Measurements from ENCODE around the gene ZBTB11. TPM values are rescaled to one million over a fixed set of nuclear protein-coding genes. Genes with fewer than 3 reads are reported as not detected.
"Not testable (repeated sequence)": the region's sequence is repeated elsewhere in the genome, so short reads cannot be mapped to it uniquely, and the experiment has no call there.

Gene ZBTB11
- total RNA-seq, 4 donors from 2014 or later: 11.6 to 29.1 (median 21.5) TPM

DNA sequence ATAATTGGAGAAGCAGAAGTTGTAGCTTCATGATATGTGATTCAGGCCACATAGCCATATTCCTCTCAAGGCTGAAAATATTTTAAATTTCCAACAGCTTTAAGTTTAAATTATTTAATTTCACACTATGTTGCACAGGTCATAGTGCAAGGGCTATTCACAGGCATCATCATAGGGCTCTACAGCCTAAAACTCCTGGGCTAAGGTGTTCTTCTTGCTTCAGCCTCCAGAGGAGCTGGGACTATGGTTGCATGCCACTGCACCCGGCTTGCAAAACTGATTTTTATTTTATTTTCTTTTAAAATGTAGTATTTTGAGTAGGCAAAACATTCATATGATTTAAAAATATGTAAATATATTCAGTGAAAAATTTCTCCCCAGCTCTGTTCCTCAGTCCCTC, 41.5 kb upstream of the ZBTB11 start:
- in situ Hi-C loops (cut with MboI; ENCODE audit: low pct_ligation_motif_present in 1 of 4, low pct_unique_long_range_greater_than_20kb in 1 of 4, low sequenced_read_pairs in 3 of 4): no loop called here
- Histone ChIP-seq H3K4me1 (no peaks in the 10 kb centered on the region), H3K4me3 (no peak overlapping the region), H3K27ac (no peak overlapping the region), H3K27me3 (peaks cover 5% of the 10 kb centered on the region), H3K9me3 (no peaks in the 10 kb centered on the region), H3K36me3 (no peaks in the 10 kb centered on the region)
- no peak for DNase-seq
- no peak for TF ChIP-seq POLR2A (IDR thresholded peaks at IDR 0.05)
- TF ChIP-seq EP300 (IDR thresholded peaks at IDR 0.05; ENCODE audit: low read depth): no peak
- no peak for TF ChIP-seq POLR2AphosphoS5 (IDR thresholded peaks at IDR 0.05)
- TF ChIP-seq, protein P1, sequence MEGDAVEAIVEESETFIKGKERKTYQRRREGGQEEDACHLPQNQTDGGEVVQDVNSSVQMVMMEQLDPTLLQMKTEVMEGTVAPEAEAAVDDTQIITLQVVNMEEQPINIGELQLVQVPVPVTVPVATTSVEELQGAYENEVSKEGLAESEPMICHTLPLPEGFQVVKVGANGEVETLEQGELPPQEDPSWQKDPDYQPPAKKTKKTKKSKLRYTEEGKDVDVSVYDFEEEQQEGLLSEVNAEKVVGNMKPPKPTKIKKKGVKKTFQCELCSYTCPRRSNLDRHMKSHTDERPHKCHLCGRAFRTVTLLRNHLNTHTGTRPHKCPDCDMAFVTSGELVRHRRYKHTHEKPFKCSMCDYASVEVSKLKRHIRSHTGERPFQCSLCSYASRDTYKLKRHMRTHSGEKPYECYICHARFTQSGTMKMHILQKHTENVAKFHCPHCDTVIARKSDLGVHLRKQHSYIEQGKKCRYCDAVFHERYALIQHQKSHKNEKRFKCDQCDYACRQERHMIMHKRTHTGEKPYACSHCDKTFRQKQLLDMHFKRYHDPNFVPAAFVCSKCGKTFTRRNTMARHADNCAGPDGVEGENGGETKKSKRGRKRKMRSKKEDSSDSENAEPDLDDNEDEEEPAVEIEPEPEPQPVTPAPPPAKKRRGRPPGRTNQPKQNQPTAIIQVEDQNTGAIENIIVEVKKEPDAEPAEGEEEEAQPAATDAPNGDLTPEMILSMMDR (IDR thresholded peaks at IDR 0.05): no peak
- 78 to 80% methylated on average over 1 of the region's 1 CpG for WGBS, 2 donors (ENCODE audit: low coverage in 1 of 2)
- intact Hi-C loops (cut with DNase I; ENCODE audit: low total_unique reads): no loop called here

DNA sequence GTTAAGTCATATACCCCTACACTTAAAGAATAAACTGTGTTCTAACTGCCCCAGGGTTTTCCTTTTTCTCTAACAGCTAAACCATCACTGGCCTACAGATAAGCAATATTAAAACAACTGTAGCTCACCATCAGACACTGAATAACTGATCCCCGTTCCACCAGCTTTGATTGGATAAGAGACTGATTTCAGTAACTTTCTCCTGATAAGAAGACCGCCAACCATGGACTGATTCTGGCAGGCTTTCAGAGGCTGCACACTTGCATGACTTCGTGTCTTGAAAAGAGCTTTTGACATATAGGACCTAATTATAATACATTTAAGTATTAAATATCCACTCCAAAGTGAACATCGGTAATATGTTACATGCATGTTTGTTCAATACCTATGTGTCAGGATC, 32.2 kb upstream of the ZBTB11 start:
- Histone ChIP-seq H3K9me3 (no peaks in the 10 kb centered on the region), H3K27ac (no peak overlapping the region), H3K4me3 (no peak overlapping the region), H3K27me3 (peaks cover under 1% of the 10 kb centered on the region), H3K4me1 (no peaks in the 10 kb centered on the region), H3K36me3 (no peaks in the 10 kb centered on the region)
- WGBS, 2 donors (ENCODE audit: low coverage in 1 of 2): 69 to 76% methylated on average over 4 of the region's 4 CpGs
- TF ChIP-seq POLR2A (IDR thresholded peaks at IDR 0.05) (no peak), EP300 (IDR thresholded peaks at IDR 0.05; ENCODE audit: low read depth) (no peak), POLR2AphosphoS5 (IDR thresholded peaks at IDR 0.05) (no peak)
- TF ChIP-seq, protein P1 (IDR thresholded peaks at IDR 0.05): no peak
- intact Hi-C loops (cut with DNase I; ENCODE audit: low total_unique reads) (no loop called here), in situ Hi-C loops (cut with MboI; ENCODE audit: low pct_ligation_motif_present in 1 of 4, low pct_unique_long_range_greater_than_20kb in 1 of 4, low sequenced_read_pairs in 3 of 4) (no loop called here)
- DNase-seq: no peak

DNA sequence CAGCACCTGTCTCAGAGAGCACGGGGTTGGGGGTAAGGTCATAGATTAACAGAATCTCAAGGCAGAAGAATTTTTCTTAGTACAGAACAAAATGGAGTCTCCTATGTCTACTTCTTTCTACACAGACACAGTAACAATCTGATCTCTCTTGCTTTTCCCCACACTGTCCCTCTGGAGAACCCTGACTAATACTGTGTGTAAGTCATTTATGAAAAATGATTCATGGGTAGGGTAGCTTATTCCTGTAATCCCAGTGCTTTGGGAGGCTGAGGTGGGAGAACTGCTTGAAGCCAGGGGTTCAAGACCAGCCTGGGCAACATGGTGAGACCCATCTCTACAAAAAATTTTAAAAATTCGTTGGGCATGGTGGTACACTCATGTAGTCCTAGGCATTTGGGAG, 27.7 kb upstream of the ZBTB11 start:
- intact Hi-C loops (cut with DNase I; ENCODE audit: low total_unique reads); H3K4me1 ChIP-seq; H3K9me3 ChIP-seq; DNase-seq; in situ Hi-C loops (cut with MboI; ENCODE audit: low pct_ligation_motif_present in 1 of 4, low pct_unique_long_range_greater_than_20kb in 1 of 4, low sequenced_read_pairs in 3 of 4); H3K27me3 ChIP-seq; H3K27ac ChIP-seq; H3K4me3 ChIP-seq; H3K36me3 ChIP-seq: not testable (repeated sequence)
- 63% methylated on average over 2 of the region's 2 CpGs; no CpG with 5 or more reads in 1 of the 2 donors for WGBS, 2 donors (ENCODE audit: low coverage in 1 of 2)

DNA sequence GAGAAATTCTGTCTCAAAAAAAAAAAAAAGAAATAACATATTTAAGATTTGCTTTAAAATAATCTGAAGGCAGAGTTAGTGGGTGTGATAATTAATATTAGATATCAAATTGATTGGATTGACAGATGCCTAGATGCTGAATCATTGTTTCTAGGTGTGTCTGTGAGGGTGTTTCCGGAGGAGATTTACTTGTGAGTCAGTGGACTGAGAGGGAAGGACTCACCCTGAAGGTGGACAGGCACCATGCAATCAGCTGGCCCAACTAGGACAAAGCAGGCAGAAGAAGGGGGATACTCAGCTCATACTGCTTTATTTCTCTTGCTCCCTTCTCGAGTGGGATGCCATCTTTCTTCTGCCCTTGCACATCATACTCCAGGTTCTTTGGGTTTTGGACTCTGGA, 26.2 kb upstream of the ZBTB11 start:
- intact Hi-C loops (cut with DNase I; ENCODE audit: low total_unique reads): no loop called here
- Histone ChIP-seq H3K36me3 (no peaks in the 10 kb centered on the region), H3K9me3 (no peaks in the 10 kb centered on the region), H3K27ac (no peak overlapping the region), H3K4me3 (no peak overlapping the region), H3K4me1 (no peaks in the 10 kb centered on the region), H3K27me3 (no peaks in the 10 kb centered on the region)
- TF ChIP-seq POLR2A (IDR thresholded peaks at IDR 0.05): no peak
- TF ChIP-seq, protein P1 (IDR thresholded peaks at IDR 0.05): no peak
- no peak for TF ChIP-seq POLR2AphosphoS5 (IDR thresholded peaks at IDR 0.05)
- no peak for TF ChIP-seq EP300 (IDR thresholded peaks at IDR 0.05; ENCODE audit: low read depth)
- in situ Hi-C loops (cut with MboI; ENCODE audit: low pct_ligation_motif_present in 1 of 4, low pct_unique_long_range_greater_than_20kb in 1 of 4, low sequenced_read_pairs in 3 of 4): no loop called here
- WGBS, 2 donors (ENCODE audit: low coverage in 1 of 2): 65 to 87% methylated on average over 2 of the region's 2 CpGs
- no peak for DNase-seq

DNA sequence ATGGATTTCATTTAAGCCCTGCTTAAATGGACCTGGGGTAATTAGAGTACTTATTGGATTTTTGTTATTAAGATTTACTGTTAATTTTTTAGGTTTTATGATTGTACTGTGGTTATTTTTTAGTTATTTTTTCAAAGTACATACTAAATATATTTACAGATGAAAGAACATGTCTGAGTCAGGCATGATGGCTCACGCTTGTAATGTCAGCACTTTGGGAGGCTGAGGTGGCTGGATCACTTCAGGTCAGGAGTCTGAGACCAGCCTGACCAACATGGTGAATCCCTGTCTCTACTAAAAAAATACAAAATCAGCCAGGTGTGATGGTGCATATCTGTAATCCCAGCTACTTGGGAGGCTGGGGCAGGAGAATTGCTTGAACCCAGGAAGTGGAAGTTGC, 25.8 kb upstream of the ZBTB11 start:
- H3K27ac ChIP-seq: no peak overlapping the region
- intact Hi-C loops (cut with DNase I; ENCODE audit: low total_unique reads): no loop called here
- no peaks in the 10 kb centered on the region for H3K36me3 ChIP-seq
- H3K9me3 ChIP-seq: no peaks in the 10 kb centered on the region
- no peak overlapping the region for H3K4me3 ChIP-seq
- in situ Hi-C loops (cut with MboI; ENCODE audit: low pct_ligation_motif_present in 1 of 4, low pct_unique_long_range_greater_than_20kb in 1 of 4, low sequenced_read_pairs in 3 of 4): no loop called here
- DNase-seq: no peak
- WGBS, 2 donors (ENCODE audit: low coverage in 1 of 2): 87 to 100% methylated on average over 1 of the region's 1 CpG
- no peaks in the 10 kb centered on the region for H3K4me1 ChIP-seq
- TF ChIP-seq POLR2AphosphoS5 (IDR thresholded peaks at IDR 0.05) (no peak), EP300 (IDR thresholded peaks at IDR 0.05; ENCODE audit: low read depth) (no peak), POLR2A (IDR thresholded peaks at IDR 0.05) (no peak)
- TF ChIP-seq, protein P1 (IDR thresholded peaks at IDR 0.05): no peak
- H3K27me3 ChIP-seq: no peaks in the 10 kb centered on the region
